Mesendoderm (in vitro differentiated cells): ENCODE measurements around the gene TDRD3.

Source experiments
- DNase-seq: peaks from one replicate; pipeline ENCODE4 v3.0.0; 2013
- H2AK5ac ChIP-seq: 2 replicates; pipeline ENCODE4 v1.6.1; 2013; ENCODE audit warnings: low read length, inconsistent platforms
- H2BK120ac ChIP-seq: 2 replicates; pipeline ENCODE4 v1.6.1; 2013; ENCODE audit warnings: low read depth, mild to moderate bottlenecking, low read length, moderate library complexity, mixed read lengths
- H2BK15ac ChIP-seq: replicated peaks from 2 replicates; pipeline ENCODE4 v1.6.1; 2013; ENCODE audit warnings: low read depth, mild to moderate bottlenecking, moderate library complexity
- H2BK5ac ChIP-seq: 2 replicates; pipeline ENCODE4 v1.6.1; 2013; ENCODE audit warnings: low read length, inconsistent platforms
- H3K18ac ChIP-seq: 2 replicates; pipeline ENCODE4 v1.6.1; 2013; ENCODE audit warnings: mild to moderate bottlenecking, low read length, mixed read lengths
- H3K23ac ChIP-seq: one replicate; pipeline ENCODE4 v1.6.1; 2013; ENCODE audit warnings: low read length
- H3K27ac ChIP-seq: 2 replicates; pipeline ENCODE4 v1.5.1; 2013; ENCODE audit warnings: low read depth, mild to moderate bottlenecking, inconsistent platforms, low read length, moderate library complexity
- H3K27me3 ChIP-seq: 2 replicates; pipeline ENCODE4 v1.6.1; 2013; ENCODE audit warnings: low read length, control low read depth, mild to moderate bottlenecking, inconsistent platforms; ENCODE audit not compliant: insufficient read depth, poor library complexity
- H3K36me3 ChIP-seq: 2 replicates; pipeline ENCODE4 v1.6.1; 2013; ENCODE audit warnings: low read length, inconsistent platforms; ENCODE audit not compliant: control insufficient read depth, insufficient read depth
- H3K4ac ChIP-seq: one replicate; pipeline ENCODE4 v1.6.1; 2013; ENCODE audit warnings: low read depth, mild to moderate bottlenecking, low read length, moderate library complexity
- H3K4me1 ChIP-seq: 2 replicates; pipeline ENCODE4 v1.6.1; 2013; ENCODE audit warnings: low read depth, low read length, inconsistent platforms; ENCODE audit not compliant: control insufficient read depth
- H3K4me2 ChIP-seq: 2 replicates; pipeline ENCODE4 v1.6.1; 2013; ENCODE audit warnings: low read length
- H3K4me3 ChIP-seq: 2 replicates; pipeline ENCODE4 v1.5.1; 2013; ENCODE audit warnings: mild to moderate bottlenecking, low read length
- H3K56ac ChIP-seq: one replicate; pipeline ENCODE4 v1.6.1; 2013; ENCODE audit warnings: low read length
- H3K79me1 ChIP-seq: 2 replicates; pipeline ENCODE4 v1.6.1; 2013; ENCODE audit warnings: low read length, inconsistent platforms
- H3K79me2 ChIP-seq: 2 replicates; pipeline ENCODE4 v1.6.1; 2013; ENCODE audit warnings: mild to moderate bottlenecking, low read length; ENCODE audit not compliant: control insufficient read depth, insufficient read depth
- H3K9ac ChIP-seq: 2 replicates; pipeline ENCODE4 v1.6.1; 2013; ENCODE audit warnings: low read length, inconsistent platforms
- H4K5ac ChIP-seq: one replicate; pipeline ENCODE4 v1.6.1; 2013; ENCODE audit warnings: low read length
- H4K8ac ChIP-seq: one replicate; pipeline ENCODE4 v1.6.1; 2013; ENCODE audit warnings: low read depth, mild to moderate bottlenecking, control low read depth, low read length, moderate library complexity
- WGBS: extraction: QIAGEN DNeasy Blood & Tissue Kit; methylation state at CpG from one replicate; pipeline ENCODE4 v1.1.7; 2013; ENCODE audit warnings: low lambda C conversion rate, missing lambda C conversion rate; ENCODE audit not compliant: insufficient coverage; ENCODE audit errors: extremely low coverage; 5-methylcytosine and 5-hydroxymethylcytosine counted together

TDRD3 gene

GRCh38 chr13:60479273-60479672, 82.3 kb downstream of the TDRD3 start:
- Histone ChIP-seq H2AK5ac (no peak overlapping the region), H4K5ac (no peak overlapping the region), H3K4me1 (no peaks in the 10 kb centered on the region), H3K27me3 (no peaks in the 10 kb centered on the region), H3K23ac (no peak overlapping the region), H4K8ac (no peak overlapping the region), H3K4me3 (no peak overlapping the region), H3K4ac (no peak overlapping the region), H3K18ac (no peak overlapping the region), H3K36me3 (no peaks in the 10 kb centered on the region), H3K79me2 (no peaks in the 10 kb centered on the region), H2BK120ac (no peak overlapping the region), H3K9ac (no peak overlapping the region), H2BK5ac (no peak overlapping the region), H3K79me1 (no peaks in the 10 kb centered on the region), H3K27ac (no peak overlapping the region), H3K56ac (no peak overlapping the region), H3K4me2 (no peak overlapping the region), H2BK15ac (no peak overlapping the region)
- DNase-seq = no peak

- Histone ChIP-seq H3K4me3 (no peak overlapping the region), H3K56ac (no peak overlapping the region), H3K4me1 (no peaks in the 10 kb centered on the region), H3K23ac (no peak overlapping the region), H3K18ac (no peak overlapping the region), H3K4ac (no peak overlapping the region), H3K79me2 (no peaks in the 10 kb centered on the region), H2BK5ac (no peak overlapping the region), H4K8ac (no peak overlapping the region), H3K4me2 (no peak overlapping the region), H2BK15ac (no peak overlapping the region), H2AK5ac (no peak overlapping the region), H3K9ac (no peak overlapping the region), H3K27ac (no peak overlapping the region), H3K36me3 (no peaks in the 10 kb centered on the region), H4K5ac (no peak overlapping the region), H2BK120ac (no peak overlapping the region), H3K79me1 (no peaks in the 10 kb centered on the region), H3K27me3 (no peaks in the 10 kb centered on the region)
- peak; percentile 2 for DNase-seq
Measured at GRCh38 chr13:60482012-60482411, 85.0 kb downstream of the TDRD3 start.

- H3K4me2 ChIP-seq = no peak overlapping the region
- H3K56ac ChIP-seq = no peak overlapping the region
- no peak overlapping the region for H4K5ac ChIP-seq
- no peak overlapping the region for H3K4me3 ChIP-seq
- no peak overlapping the region for H4K8ac ChIP-seq
- no peaks in the 10 kb centered on the region for H3K79me1 ChIP-seq
- H3K4ac ChIP-seq = no peak overlapping the region
- H3K23ac ChIP-seq = no peak overlapping the region
- no peak overlapping the region for H2BK120ac ChIP-seq
- H3K18ac ChIP-seq = no peak overlapping the region
- no peak overlapping the region for H3K9ac ChIP-seq
- no peak for DNase-seq
- no peak overlapping the region for H2AK5ac ChIP-seq
- no peak overlapping the region for H2BK15ac ChIP-seq
- H3K4me1 ChIP-seq = no peaks in the 10 kb centered on the region
- H3K36me3 ChIP-seq = no peaks in the 10 kb centered on the region
- no peaks in the 10 kb centered on the region for H3K27me3 ChIP-seq
- no peak overlapping the region for H3K27ac ChIP-seq
- no peaks in the 10 kb centered on the region for H3K79me2 ChIP-seq
- no peak overlapping the region for H2BK5ac ChIP-seq
Measured at GRCh38 chr13:60484865-60485264, 87.8 kb downstream of the TDRD3 start.

- no peak overlapping the region for H2BK120ac ChIP-seq
- H3K4me1 ChIP-seq = no peaks in the 10 kb centered on the region
- DNase-seq = no peak
- no peak overlapping the region for H2BK15ac ChIP-seq
- H2AK5ac ChIP-seq = no peak overlapping the region
- H3K4ac ChIP-seq = no peak overlapping the region
- no peaks in the 10 kb centered on the region for H3K27me3 ChIP-seq
- H3K18ac ChIP-seq = no peak overlapping the region
- H3K27ac ChIP-seq = no peak overlapping the region
- H2BK5ac ChIP-seq = no peak overlapping the region
- no peak overlapping the region for H3K4me3 ChIP-seq
- no peak overlapping the region for H3K23ac ChIP-seq
- no peaks in the 10 kb centered on the region for H3K79me1 ChIP-seq
- H4K8ac ChIP-seq = no peak overlapping the region
- no peak overlapping the region for H3K56ac ChIP-seq
- no peak overlapping the region for H3K9ac ChIP-seq
- WGBS = no CpG with 5 or more reads among the region's 1 CpG
- no peaks in the 10 kb centered on the region for H3K79me2 ChIP-seq
- H4K5ac ChIP-seq = no peak overlapping the region
- H3K4me2 ChIP-seq = no peak overlapping the region
- H3K36me3 ChIP-seq = no peaks in the 10 kb centered on the region
Measured at GRCh38 chr13:60491531-60491930, 94.5 kb downstream of the TDRD3 start.

- Histone ChIP-seq H3K79me1 (no peaks in the 10 kb centered on the region), H3K27me3 (no peaks in the 10 kb centered on the region), H3K4ac (no peak overlapping the region), H3K9ac (no peak overlapping the region), H3K4me1 (no peaks in the 10 kb centered on the region), H3K23ac (no peak overlapping the region), H2AK5ac (no peak overlapping the region), H2BK15ac (no peak overlapping the region), H4K8ac (no peak overlapping the region), H3K18ac (no peak overlapping the region), H3K4me2 (no peak overlapping the region), H3K4me3 (no peak overlapping the region), H4K5ac (no peak overlapping the region), H3K27ac (no peak overlapping the region), H3K79me2 (no peaks in the 10 kb centered on the region), H3K56ac (no peak overlapping the region), H3K36me3 (no peaks in the 10 kb centered on the region), H2BK120ac (no peak overlapping the region), H2BK5ac (no peak overlapping the region)
- no peak for DNase-seq
Measured at GRCh38 chr13:60492187-60492586, 95.2 kb downstream of the TDRD3 start.

GRCh38 chr13:60494296-60494695, 97.3 kb downstream of the TDRD3 start:
- H3K18ac ChIP-seq = no peak overlapping the region
- WGBS = no CpG with 5 or more reads among the region's 1 CpG
- no peak overlapping the region for H3K4ac ChIP-seq
- no peak for DNase-seq
- H3K79me2 ChIP-seq = no peaks in the 10 kb centered on the region
- no peaks in the 10 kb centered on the region for H3K79me1 ChIP-seq
- H3K9ac ChIP-seq = no peak overlapping the region
- no peak overlapping the region for H2BK5ac ChIP-seq
- no peak overlapping the region for H4K8ac ChIP-seq
- no peak overlapping the region for H2BK15ac ChIP-seq
- no peak overlapping the region for H3K56ac ChIP-seq
- H4K5ac ChIP-seq = no peak overlapping the region
- no peaks in the 10 kb centered on the region for H3K27me3 ChIP-seq
- no peak overlapping the region for H3K4me2 ChIP-seq
- H3K4me3 ChIP-seq = no peak overlapping the region
- H3K23ac ChIP-seq = no peak overlapping the region
- no peaks in the 10 kb centered on the region for H3K36me3 ChIP-seq
- no peak overlapping the region for H3K27ac ChIP-seq
- H2BK120ac ChIP-seq = no peak overlapping the region
- H2AK5ac ChIP-seq = no peak overlapping the region
- no peaks in the 10 kb centered on the region for H3K4me1 ChIP-seq
